Bronchus fibroblast of lung (primary cell): ENCODE results near the gene NLRC5. TPM values are rescaled to one million over a fixed set of nuclear protein-coding genes. Genes with fewer than 3 reads are reported as not detected.

Source experiments
- total RNA-seq: library from RNA; depleted of rRNA; stranded (reverse); fragments of >200 nt; gene quantifications from 2 replicates; pipeline ENCODE4 v1.2.3, GENCODE V29; 2015

The NLRC5 gene
- total RNA-seq: 3.4 and 4.5 TPM in 2 replicates

GRCh38 chr16:56988948-56989945 is at the start of gene NLRC5:
Gene NLRC5 (plus strand): TSS chr16:56989557. CDS start chr16:57020713, 31,156 bp downstream.

DNA sequence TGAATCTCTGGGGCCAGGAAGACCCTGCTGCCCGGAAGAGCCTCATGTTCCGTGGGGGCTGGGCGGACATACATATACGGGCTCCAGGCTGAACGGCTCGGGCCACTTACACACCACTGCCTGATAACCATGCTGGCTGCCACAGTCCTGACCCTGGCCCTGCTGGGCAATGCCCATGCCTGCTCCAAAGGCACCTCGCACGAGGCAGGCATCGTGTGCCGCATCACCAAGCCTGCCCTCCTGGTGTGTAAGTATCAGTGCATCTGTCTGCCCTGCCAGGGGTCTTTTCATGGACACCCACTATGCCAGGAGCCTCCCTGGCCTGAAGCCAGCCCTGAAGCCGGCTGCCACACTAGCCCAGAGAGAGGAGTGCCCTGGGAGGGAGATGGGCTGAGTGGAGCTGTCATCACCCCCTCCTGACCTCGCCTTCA is 27.5 kb upstream of the NLRC5 start, which contains the start of gene CETP:
TSS of gene CETP (plus strand) at position 100 of the 431 bp plus-strand sequence. CDS start at position 130, 30 bp downstream.

GRCh38 chr16:57091975-57092785 is 102.8 kb downstream of the NLRC5 start, which contains the start of gene CPNE2:
Gene CPNE2 (plus strand): TSS chr16:57092583. CDS start chr16:57110743, 18,160 bp downstream.

Other genes starting within 250 kb of the NLRC5 start
- gene SLC12A3, start 124.3 kb upstream of the NLRC5 start, total RNA-seq: not detected in 2 replicates
- 97.0 and 103 TPM in 2 replicates for gene HERPUD1, start 57.4 kb upstream of the NLRC5 start, total RNA-seq
- not detected in 2 replicates for gene CETP, start 27.6 kb upstream of the NLRC5 start, total RNA-seq
- 13.2 and 17.0 TPM in 2 replicates for gene CPNE2, start 103.0 kb downstream of the NLRC5 start, total RNA-seq
- 60.4 and 88.8 TPM in 2 replicates for gene PSME3IP1, start 196.5 kb downstream of the NLRC5 start, total RNA-seq
- 22.9 and 25.3 TPM in 2 replicates for gene RSPRY1, start 196.8 kb downstream of the NLRC5 start, total RNA-seq